Kasumi-1 (cell line): Measurements from ENCODE around the gene ARHGAP11A.

Source experiments
- DNase-seq, 2 experiments: peaks; one replicate each; lab custom pipeline; 2025; lab: John Stamatoyannopoulos, UW

The ARHGAP11A gene

GRCh38 chr15:32685576-32685975 is 70.3 kb downstream of the ARHGAP11A start:
- DNase-seq: no peak

GRCh38 chr15:32687556-32687955 is 72.3 kb downstream of the ARHGAP11A start:
- DNase-seq: no peak

- no peak for DNase-seq
These were observed 72.9 kb downstream of the ARHGAP11A start for GRCh38 chr15:32688151-32688639.
